HEK293 (cell line): ENCODE measurements around the gene SNX17.
A peak's percentile ranks its signal among the peaks of the same experiment; 100 is the strongest.

Experiments
- CTCF ChIA-PET: fragments of 350-600 bp; formaldehyde crosslinking; extraction: SDS; loops from one replicate; lab custom pipeline; 2021; ENCODE audit warnings: antibody characterized with exemption; lab: Yijun Ruan, JAX
- POLR2A ChIA-PET: fragments of 300-600 bp; formaldehyde crosslinking; extraction: SDS; loops from one replicate; lab custom pipeline; 2020; ENCODE audit warnings: antibody characterized with exemption, inconsistent platforms; lab: Yijun Ruan, JAX
- H3K27ac ChIP-seq: fragments of 200-500 bp; sonication (Bioruptor generic); 2 replicates; pipeline ENCODE4 v1.5.1; 2014; ENCODE audit warnings: low read depth, low read length, control low read depth, inconsistent platforms; ENCODE audit errors: extremely low read depth
- H3K36me3 ChIP-seq, 2 experiments: fragments of 200-500 bp in 1 of 2; sonication (Bioruptor generic) in 1 of 2; 1 replicate in 1 of 2; 2 replicates in 1 of 2; pipeline ENCODE4 v1.5.1; 2014 to 2017; ENCODE audit warnings: inconsistent platforms in 2 of 2, low read length in 2 of 2; ENCODE audit not compliant: control insufficient read depth in 2 of 2, insufficient read depth in 1 of 2
- H3K4me1 ChIP-seq: fragments of 200-500 bp; sonication (Bioruptor generic); 2 replicates; pipeline ENCODE4 v1.5.1; 2014; ENCODE audit warnings: mild to moderate bottlenecking, low read length, inconsistent platforms; ENCODE audit not compliant: control insufficient read depth, insufficient read depth
- H3K4me3 ChIP-seq: 2 replicates; pipeline ENCODE4 v1.5.1; 2011; ENCODE audit warnings: low read depth, mild to moderate bottlenecking, control low read depth, low read length, moderate library complexity
- H3K9me3 ChIP-seq: fragments of 200-500 bp; sonication (Bioruptor generic); 2 replicates; pipeline ENCODE4 v1.5.1; 2014; ENCODE audit warnings: low read depth, low read length, inconsistent platforms; ENCODE audit not compliant: control insufficient read depth, insufficient read depth
- KLF7 ChIP-seq: fragments of 450-650 bp; formaldehyde crosslinking; IDR thresholded peaks from 2 replicates; pipeline ENCODE4 v1.5.1; 2016; ENCODE audit warnings: missing biosample characterization, missing genetic modification characterization, borderline replicate concordance
- KLF9 ChIP-seq: fragments of 450-650 bp; formaldehyde crosslinking; IDR thresholded peaks from 2 replicates; pipeline ENCODE4 v1.5.1; 2016; ENCODE audit warnings: missing biosample characterization, missing genetic modification characterization, low read depth
- PATZ1 ChIP-seq: fragments of 450-650 bp; formaldehyde crosslinking; IDR thresholded peaks from 2 replicates; pipeline ENCODE4 v1.5.1; 2016; ENCODE audit warnings: missing biosample characterization, missing genetic modification characterization
- PRDM1 ChIP-seq: fragments of 450-650 bp; formaldehyde crosslinking; IDR thresholded peaks from 2 replicates; pipeline ENCODE4; 2016; ENCODE audit warnings: missing biosample characterization, missing genetic modification characterization
- PRDM4 ChIP-seq: fragments of 450-650 bp; formaldehyde crosslinking; IDR thresholded peaks from 2 replicates; pipeline ENCODE4 v1.5.1; 2017; ENCODE audit warnings: missing biosample characterization, missing genetic modification characterization
- REST ChIP-seq: fragments of 450-650 bp; formaldehyde crosslinking; IDR thresholded peaks from 2 replicates; pipeline ENCODE4 v1.5.1; 2016; ENCODE audit warnings: missing biosample characterization, missing genetic modification characterization
- SCRT1 ChIP-seq: fragments of 450-650 bp; formaldehyde crosslinking; IDR thresholded peaks from 2 replicates; pipeline ENCODE4 v1.5.1; 2016; ENCODE audit warnings: missing biosample characterization, missing genetic modification characterization, borderline replicate concordance
- SCRT2 ChIP-seq: fragments of 450-650 bp; formaldehyde crosslinking; IDR thresholded peaks from 2 replicates; pipeline ENCODE4 v1.5.1; 2016; ENCODE audit warnings: missing biosample characterization, missing genetic modification characterization
- WT1 ChIP-seq: fragments of 450-650 bp; formaldehyde crosslinking; IDR thresholded peaks from 2 replicates; pipeline ENCODE4 v1.5.1; 2016; ENCODE audit warnings: missing biosample characterization, missing genetic modification characterization
- ZNF175 ChIP-seq: fragments of 450-650 bp; formaldehyde crosslinking; IDR thresholded peaks from 2 replicates; pipeline ENCODE4 v1.5.1; 2016; ENCODE audit warnings: missing biosample characterization, missing genetic modification characterization
- ZNF24 ChIP-seq: fragments of 450-650 bp; formaldehyde crosslinking; IDR thresholded peaks from 2 replicates; pipeline ENCODE4 v1.5.1; 2016; ENCODE audit warnings: missing biosample characterization, missing genetic modification characterization
- ZNF311 ChIP-seq: fragments of 450-650 bp; formaldehyde crosslinking; IDR thresholded peaks from 2 replicates; pipeline ENCODE4 v1.5.1; 2017; ENCODE audit warnings: missing biosample characterization, missing genetic modification characterization, borderline replicate concordance
- ZNF433 ChIP-seq: fragments of 450-650 bp; formaldehyde crosslinking; IDR thresholded peaks from 2 replicates; pipeline ENCODE4 v1.5.1; 2016; ENCODE audit warnings: missing biosample characterization, missing genetic modification characterization, low read depth
- ZNF513 ChIP-seq: fragments of 450-650 bp; IDR thresholded peaks from 2 replicates; pipeline ENCODE4 v1.5.1; 2018; ENCODE audit warnings: missing biosample characterization, missing genetic modification characterization
- ZNF514 ChIP-seq: fragments of 450-650 bp; formaldehyde crosslinking; IDR thresholded peaks from 2 replicates; pipeline ENCODE4 v1.5.1; 2016; ENCODE audit warnings: missing biosample characterization, missing genetic modification characterization
- ZNF561 ChIP-seq: fragments of 450-650 bp; IDR thresholded peaks from 2 replicates; pipeline ENCODE4 v1.5.1; 2018; ENCODE audit warnings: missing biosample characterization, missing genetic modification characterization, borderline replicate concordance
- ZNF585B ChIP-seq: fragments of 450-650 bp; formaldehyde crosslinking; IDR thresholded peaks from 2 replicates; pipeline ENCODE4 v1.5.1; 2016; ENCODE audit warnings: missing biosample characterization, missing genetic modification characterization
- ZNF621 ChIP-seq: fragments of 450-650 bp; formaldehyde crosslinking; IDR thresholded peaks from 2 replicates; pipeline ENCODE4 v1.5.1; 2017; ENCODE audit warnings: missing biosample characterization, missing genetic modification characterization
- ZNF701 ChIP-seq: fragments of 450-650 bp; formaldehyde crosslinking; IDR thresholded peaks from 2 replicates; pipeline ENCODE4 v1.5.1; 2016; ENCODE audit warnings: missing biosample characterization, missing genetic modification characterization

SNX17 gene

GRCh38 chr2:27322766-27323595 is 47.4 kb upstream of the SNX17 start, which contains the start of gene MPV17 (continued):
- TF ChIP-seq ZNF561 (tag by site-specific recombination) (no peak), ZNF24 (tag by site-specific recombination) (peak; percentile 18; the same call in 1 of the 2 replicates), PRDM1 (tag by site-specific recombination) (no peak), PATZ1 (0 out of 2 replicates have a peak, but pooled peaks have one; percentile 39), ZNF585B (tag by site-specific recombination) (no peak), SCRT1 (no peak), ZNF311 (tag by site-specific recombination) (no peak), REST (tag by site-specific recombination) (no peak), ZNF514 (tag by site-specific recombination) (no peak), ZNF701 (tag by site-specific recombination) (no peak), KLF7 (tag by site-specific recombination) (no peak), WT1 (tag by site-specific recombination) (no peak), ZNF433 (no peak)

GRCh38 chr2:27323596-27324285 is 46.7 kb upstream of the SNX17 start:
- Histone ChIP-seq H3K4me3 (peak overlapping the region; percentile 76), H3K9me3 (no peaks in the 10 kb centered on the region), H3K4me1 (peaks cover 6% of the 10 kb centered on the region; the same call in 1 of the 2 replicates), H3K27ac (peak overlapping the region; percentile 82), H3K36me3 (peaks cover 13 to 32% of the 10 kb centered on the region in 2 experiments)
- ChIA-PET POLR2A (interaction anchor here (0.9 to 1.8 kb wide), 9 partner anchors 8 to 56 kb away, joined by 3 to 7 read pairs (median 4); partner anchors contain the start of genes GTF3C2 and UCN), CTCF (interaction anchor here (0.6 to 2.2 kb wide), 7 partner anchors 18 to 243 kb away, joined by 3 to 7 read pairs (median 3); partner anchors contain the start of genes EIF2B4, SLC30A3 and SNX17)
- TF ChIP-seq KLF9 (tag by site-specific recombination), result no peak
- TF ChIP-seq ZNF513, result no peak
- TF ChIP-seq ZNF621 (tag by site-specific recombination), result no peak
- no peak for TF ChIP-seq PRDM4
- no peak for TF ChIP-seq SCRT2 (tag by site-specific recombination)
- TF ChIP-seq ZNF175 (tag by site-specific recombination), result no peak
